HFF-Myc (cell line): Measurements from ENCODE around the gene ELOB.

Source experiments
- DNase-seq: peaks from one replicate; pipeline ENCODE4 v3.0.0-alpha.2; 2011; ENCODE audit warnings: low read depth; ENCODE audit errors: extremely low read depth
- H3K4me3 ChIP-seq: replicated peaks from 2 replicates; pipeline ENCODE4 v1.5.1; 2011; ENCODE audit warnings: low read depth, mild to moderate bottlenecking, control low read depth, low read length
- CTCF ChIP-seq: IDR thresholded peaks from 2 replicates; pipeline ENCODE4 v1.5.1; 2012; ENCODE audit warnings: mild to moderate bottlenecking, low read depth, low read length, control low read depth; ENCODE audit errors: missing control alignments

ELOB gene

DNA sequence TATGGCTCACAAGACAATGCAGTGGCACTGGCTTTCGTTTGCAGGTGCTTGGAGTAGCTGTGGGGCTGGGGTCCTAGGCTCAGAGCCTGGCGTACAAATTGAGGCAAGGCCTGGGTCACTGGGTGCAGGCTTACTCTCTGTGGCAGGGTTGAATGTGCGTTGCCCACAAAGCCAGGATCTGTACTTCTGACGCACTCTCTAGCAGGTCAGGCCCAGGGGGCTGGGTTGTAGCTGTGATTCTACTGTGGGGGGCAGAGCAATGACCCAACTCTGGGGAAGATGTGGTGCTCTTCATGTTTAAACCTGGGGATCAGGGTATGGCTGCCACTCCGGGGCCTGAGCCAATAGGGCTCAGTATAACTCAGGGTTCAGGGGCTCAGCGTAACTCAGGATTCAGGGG is 33.6 kb upstream of the ELOB start:
- no peak overlapping the region for H3K4me3 ChIP-seq
- no peak for TF ChIP-seq CTCF
- no peak for DNase-seq

GRCh38 chr16:2809149-2809760 is 32.2 kb upstream of the ELOB start:
- no peak overlapping the region for H3K4me3 ChIP-seq
- TF ChIP-seq CTCF, result no peak
- no peak for DNase-seq

- no peak for DNase-seq
- TF ChIP-seq CTCF, result no peak
- no peak overlapping the region for H3K4me3 ChIP-seq
These were observed 31.1 kb upstream of the ELOB start for GRCh38 chr16:2808181-2808580.

GRCh38 chr16:2806286-2806685 is 29.2 kb upstream of the ELOB start:
- no peak overlapping the region for H3K4me3 ChIP-seq
- TF ChIP-seq CTCF, result no peak
- DNase-seq, result no peak

- no peak overlapping the region for H3K4me3 ChIP-seq
- no peak for DNase-seq
- TF ChIP-seq CTCF, result no peak
These were observed 27.6 kb upstream of the ELOB start for GRCh38 chr16:2804728-2805127.

DNA sequence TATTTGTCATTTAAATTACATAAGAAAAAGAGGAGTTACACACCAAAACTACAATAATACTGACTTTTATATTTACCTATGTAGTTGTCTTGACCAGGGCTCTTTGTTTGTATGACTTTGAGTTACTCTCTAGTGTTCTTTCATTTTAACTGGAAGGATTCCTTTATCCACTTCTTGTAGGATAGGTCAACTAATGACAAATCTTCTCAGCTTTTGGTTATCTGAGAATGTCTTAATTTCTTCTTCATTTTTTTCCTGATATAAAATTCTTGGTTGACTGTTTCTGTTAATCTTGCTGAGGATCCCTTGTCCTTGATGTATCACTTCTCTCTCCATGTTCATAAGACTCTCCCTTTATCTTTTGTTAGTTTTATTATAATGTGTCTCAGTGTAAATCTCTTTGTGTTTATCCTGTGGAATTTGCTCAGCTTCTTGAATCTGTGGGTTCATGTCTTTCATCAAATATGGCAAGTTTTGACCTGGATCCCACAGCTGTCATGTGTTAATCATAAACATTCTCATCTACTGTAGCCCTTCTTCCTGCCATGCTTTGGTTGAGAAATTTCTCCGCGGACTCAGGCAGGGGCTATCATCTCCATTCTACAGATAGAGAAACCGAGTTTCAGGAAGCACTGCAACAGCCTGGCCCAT is 26.6 kb upstream of the ELOB start:
- no peak for DNase-seq
- H3K4me3 ChIP-seq, result no peak overlapping the region
- no peak for TF ChIP-seq CTCF

DNA sequence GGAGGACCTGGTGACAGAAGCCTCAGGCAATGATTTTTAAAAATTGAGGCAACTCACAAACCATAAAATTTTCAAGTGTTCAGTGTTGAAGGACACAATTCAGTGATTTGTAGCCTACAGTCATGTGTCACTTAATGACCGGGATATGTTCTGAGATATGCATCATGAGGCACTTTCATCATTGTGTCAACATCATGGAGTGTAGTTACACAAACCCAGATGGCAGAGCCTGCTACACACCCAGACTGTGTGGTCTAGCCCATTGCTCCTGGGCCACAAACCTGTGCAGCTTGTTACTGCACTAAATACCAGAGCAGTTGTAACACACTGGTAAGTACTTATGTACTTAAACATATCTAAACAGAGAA is 22.8 kb upstream of the ELOB start:
- DNase-seq, result no peak

More for the DNA sequence above, 22.8 kb upstream of the ELOB start:
- no peak overlapping the region for H3K4me3 ChIP-seq
- no peak for TF ChIP-seq CTCF
